NCI-H2107 (cell line): ENCODE measurements around the gene SPINK8.
"Not testable (repeated sequence)": the region's sequence is repeated elsewhere in the genome, so short reads cannot be mapped to it uniquely, and the experiment has no call there.

Source experiments
- DNase-seq: peaks from one replicate; lab custom pipeline; 2025; lab: John Stamatoyannopoulos, UW

Gene SPINK8

DNA sequence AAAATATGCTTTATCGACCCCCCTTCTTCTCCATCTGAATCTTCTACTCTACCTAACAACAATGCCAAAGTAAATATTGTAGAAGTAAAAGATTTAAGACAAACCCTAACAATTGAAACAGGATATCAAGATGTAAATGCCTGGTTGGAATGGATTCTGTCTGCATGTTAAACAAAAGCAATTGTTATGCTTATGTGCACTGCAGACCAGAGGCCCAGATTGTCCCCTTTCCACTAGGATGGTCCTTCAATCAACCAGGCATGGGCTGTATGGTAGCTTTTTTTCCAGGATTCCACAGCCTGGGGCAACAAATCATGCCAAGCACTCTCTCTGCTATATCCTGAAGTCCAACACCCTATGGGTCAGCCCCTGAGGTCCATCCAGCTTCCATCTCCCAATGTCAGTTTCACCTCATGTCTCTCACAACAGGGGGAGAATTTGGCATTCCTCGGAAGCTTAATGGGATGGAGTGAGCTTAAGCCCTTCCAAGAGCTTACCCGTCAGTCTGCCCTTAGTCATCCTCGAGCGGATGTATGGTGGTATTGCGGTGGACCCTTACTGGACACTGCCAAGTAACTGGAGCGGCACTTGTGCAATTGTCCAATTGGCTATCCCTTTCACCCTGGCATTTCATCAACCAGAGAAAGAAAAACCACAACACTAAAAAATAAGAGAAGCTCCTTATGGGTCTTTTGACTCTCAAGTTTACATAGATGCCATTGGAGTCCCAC lies 56.4 kb downstream of the SPINK8 start:
- DNase-seq: no peak

DNA sequence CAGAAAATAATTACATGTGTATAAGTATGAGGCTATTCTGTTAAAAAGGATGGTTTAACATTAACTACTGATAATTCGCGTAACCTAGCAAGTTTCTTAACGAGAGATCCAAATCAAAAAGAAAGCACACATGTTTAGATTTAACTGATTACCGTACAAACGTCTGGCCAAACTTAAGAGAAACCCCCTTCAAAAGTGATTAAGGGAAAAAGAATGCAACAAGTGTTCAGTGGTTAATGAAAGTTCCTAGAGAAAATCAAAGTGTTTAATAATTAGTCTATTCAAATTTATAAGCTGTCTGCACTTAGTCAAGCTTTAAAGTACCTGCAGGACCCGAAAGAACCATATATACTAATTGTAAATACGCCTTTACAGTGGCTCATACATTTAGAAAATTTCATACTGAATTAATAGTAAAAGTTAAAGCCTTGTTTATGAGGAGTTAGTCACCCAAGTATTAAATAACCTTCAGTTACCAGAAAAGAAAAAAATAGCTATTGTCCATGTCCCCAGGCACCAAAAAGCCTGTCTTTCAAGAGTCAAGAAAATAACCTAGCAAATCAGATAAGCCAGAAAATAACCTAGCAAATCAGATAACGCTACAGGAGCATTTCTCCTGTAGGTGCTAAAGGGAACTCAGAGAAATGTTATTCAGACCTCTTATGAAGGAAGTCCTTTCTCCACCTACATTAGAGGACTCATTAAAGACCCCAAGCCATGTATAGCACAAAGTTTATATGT lies 58.0 kb downstream of the SPINK8 start:
- DNase-seq: no peak

DNA sequence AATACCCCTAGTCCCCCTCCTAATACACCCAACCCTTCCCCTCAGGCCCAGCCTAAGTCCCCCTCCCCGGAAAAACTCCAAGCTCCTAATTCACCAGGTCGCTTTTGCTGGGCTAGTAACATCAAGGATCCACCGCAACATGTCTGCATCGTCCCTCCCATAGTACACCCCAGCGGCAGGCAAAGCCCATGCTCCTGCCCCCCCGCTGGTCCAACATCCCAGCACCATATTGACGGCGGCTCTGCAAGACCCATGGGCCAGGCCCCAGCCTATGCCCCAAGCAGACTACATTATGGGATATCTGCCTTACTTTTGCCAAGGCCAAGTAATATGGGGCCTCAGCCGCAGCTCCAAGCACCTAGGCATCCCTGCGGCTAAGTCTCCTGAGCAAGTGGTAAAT lies 59.0 kb downstream of the SPINK8 start:
- no peak for DNase-seq

DNA sequence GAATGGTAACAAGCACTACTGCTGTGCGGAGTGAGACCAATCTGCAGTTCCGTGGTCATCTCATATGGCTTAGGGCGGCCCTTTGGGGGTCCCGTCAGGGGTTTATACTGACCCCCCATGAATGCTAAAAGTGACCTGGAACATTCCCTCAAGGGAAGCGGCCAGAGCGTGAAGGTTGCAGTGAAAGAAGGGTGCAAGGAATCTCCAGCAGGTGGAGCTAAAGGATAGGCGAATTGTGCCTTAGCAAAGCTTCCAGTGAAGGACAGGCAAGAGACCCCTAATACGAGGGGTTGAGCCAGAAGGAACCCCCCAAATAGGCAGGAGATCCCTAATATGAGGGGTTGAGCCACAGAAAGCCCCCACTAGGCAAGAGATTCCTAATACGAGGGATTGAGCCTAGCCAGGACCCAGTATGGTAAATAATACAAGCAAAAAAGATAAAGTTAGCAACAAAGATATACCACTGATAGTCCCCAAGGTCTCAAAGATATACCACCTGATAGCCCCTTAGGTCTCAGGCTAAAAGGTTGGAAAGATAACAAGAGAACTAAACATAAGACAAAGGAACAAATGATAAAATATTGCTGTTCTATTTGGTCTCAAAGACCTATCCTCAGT lies 59.8 kb downstream of the SPINK8 start:
- DNase-seq: peak; percentile 8

DNA sequence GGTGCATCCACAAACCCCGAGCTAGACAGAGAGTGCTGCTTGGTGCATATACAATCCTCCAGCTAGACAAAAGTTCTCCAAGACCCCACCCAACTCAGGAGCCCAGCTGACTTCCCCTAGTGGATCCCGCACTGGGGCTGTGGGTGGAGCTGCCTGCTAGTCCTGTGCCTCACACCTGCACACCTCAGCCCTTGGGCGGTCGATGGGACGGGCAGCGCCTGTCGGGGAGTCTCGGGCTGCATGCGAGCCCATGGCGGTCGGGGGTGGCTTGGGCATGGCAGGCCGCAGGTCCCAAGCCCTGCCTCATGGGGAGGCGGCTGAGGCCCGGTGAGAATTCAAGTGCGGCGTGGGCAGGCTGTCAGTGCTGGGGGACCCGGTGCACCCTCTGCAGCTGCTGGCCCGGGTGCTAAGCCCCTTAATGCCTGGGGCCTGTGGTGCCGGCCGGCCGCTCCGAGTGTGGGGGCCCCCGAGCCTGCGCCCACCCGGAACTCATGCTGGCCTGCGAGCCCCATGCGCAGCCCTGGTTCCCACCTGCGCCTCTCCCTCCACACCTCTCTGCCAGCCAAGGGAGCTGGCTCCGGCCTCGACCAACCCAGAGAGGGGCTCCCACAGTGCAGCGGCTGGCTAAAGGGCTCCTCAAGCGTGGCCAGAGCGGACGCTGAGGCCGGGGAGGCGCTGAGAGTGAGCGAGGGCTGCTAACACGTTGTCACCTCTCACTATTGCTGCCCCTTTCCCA lies 61.5 kb downstream of the SPINK8 start:
- no peak for DNase-seq

DNA sequence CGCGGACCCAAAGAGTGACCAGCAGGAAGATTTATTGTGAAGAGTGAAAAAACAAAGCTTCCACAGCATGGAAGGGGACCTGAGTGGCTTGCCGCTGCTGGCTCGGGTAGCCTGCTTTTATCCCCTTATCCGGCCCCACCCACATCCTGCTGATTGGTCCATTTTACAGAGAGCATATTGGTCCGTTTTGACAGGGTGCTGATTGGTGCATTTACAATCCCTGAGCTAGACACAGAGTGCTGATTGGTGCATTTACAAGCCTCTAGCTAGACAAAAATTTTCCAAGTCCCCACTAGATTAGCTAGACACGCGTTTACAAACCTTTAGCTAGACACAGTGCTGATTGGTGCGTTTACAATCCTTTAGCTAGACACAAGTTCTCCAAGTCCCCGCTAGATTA lies 62.2 kb downstream of the SPINK8 start:
- DNase-seq: not testable (repeated sequence)

DNA sequence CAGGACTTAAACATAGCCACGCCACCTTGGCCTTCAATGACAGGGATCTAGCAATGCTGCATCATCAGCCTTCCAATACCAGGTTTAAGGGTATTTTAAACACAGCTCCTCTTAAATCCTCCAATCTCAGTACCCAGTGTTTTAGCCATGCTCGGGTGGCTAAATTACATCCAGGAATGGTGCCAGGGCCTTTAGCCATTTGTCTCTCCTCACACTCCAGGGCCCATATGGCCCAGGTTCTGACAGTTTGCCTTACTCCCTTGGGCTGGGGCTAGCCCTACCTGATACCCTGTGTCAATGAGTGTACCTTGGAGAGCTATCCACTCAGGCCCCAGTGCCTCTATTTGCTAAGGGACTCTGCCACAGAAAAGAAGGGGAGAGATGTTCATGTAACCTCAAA lies 63.2 kb downstream of the SPINK8 start:
- no peak for DNase-seq

DNA sequence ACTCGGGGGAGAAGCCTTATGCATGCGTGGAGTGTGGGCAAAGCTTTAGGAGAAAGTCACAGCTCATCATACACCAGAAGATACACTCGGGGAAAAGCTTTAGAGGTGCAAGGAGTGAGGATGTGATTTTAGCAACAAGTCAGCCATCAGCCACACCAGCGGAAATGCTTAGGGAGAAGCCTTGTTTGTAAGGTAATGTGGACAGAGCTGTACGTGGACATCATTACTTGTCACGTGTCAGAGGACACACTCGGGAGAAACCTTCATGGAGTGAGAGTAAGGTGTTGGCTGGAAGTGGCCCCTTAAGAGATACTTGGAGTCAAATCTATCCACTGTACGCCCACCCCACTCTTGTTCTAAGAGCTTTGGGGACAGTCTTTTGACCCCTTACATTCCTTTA lies 63.9 kb downstream of the SPINK8 start:
- no peak for DNase-seq

DNA sequence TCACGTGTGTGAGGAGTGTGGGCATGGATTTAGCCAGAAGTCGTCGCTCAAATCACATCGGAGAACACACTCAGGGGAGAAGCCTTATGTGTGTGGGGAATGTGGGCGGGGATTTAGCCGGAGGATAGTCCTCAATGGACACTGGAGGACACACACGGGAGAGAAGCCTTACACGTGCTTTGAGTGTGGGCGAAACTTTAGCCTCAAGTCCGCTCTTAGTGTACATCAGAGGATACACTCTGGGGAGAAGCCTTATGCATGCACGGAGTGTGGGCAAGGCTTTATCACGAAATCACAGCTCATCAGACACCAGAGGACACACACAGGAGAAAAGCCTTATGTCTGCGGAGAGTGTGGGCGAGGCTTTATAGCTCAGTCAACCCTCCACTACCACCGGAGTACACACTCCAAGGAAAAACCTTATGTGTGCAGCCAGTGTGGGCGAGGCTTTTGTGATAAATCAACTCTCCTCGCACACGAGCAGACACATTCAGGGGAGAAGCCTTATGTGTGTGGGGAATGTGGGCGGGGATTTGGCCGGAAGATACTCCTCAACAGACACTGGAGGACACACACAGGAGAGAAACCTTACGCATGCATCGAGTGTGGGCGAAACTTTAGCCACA lies 64.4 kb downstream of the SPINK8 start:
- no peak for DNase-seq

DNA sequence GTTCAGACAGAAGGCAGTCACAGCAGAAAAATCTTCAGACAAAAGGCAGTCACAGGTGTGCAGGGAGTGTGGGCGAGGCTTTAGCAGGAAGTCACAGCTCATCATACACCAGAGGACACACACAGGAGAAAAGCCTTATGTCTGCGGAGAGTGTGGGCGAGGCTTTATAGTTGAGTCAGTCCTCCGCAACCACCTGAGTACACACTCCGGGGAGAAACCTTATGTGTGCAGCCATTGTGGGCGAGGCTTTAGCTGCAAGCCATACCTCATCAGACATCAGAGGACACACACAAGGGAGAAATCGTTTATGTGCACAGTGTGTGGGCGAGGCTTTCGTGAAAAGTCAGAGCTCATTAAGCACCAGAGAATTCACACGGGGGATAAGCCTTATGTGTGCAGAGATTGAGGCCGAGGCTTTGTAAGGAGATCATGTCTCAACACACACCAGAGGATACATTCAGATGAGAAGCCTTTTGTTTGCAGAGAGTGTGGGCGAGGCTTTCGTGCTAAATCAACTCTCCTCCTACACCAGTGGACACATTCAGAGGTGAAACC lies 65.0 kb downstream of the SPINK8 start:
- DNase-seq: peak; percentile 3

DNA sequence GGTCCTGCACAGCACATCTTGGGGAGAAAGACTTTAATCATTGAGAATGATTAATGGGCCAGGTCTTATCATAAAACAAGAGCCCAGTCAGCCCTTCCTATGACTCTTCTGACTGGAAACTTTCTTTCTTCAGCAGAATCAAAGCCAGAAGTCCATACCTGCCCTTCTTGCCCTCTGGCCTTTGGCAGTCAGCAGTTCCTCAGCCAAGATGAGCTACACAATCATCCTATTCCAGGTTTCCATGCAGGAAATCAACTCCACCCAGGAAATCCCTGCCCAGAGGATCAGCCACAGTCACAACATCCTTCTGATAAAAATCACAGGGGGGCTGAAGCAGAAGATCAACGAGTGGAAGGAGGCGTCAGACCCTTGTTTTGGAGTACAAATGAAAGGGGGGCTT lies 65.7 kb downstream of the SPINK8 start:
- no peak for DNase-seq

DNA sequence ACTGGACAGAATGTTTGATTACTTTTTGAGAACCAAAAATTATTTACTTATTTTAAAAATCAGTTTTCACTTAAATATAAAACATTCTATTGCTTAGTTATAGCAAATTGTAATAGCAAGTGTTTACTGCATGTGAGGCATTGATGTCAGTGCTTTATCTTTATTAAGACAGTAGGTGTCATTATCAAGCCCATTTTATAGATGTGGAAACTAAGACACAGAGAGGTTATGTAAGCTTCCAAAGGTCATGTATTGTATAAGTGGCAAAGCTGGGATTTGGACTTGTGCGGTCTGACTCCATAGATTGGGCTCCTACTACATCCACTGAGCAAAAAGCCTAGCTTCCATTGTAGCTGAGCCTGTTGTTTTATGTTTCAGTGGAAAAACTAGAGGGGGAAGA lies 74.9 kb downstream of the SPINK8 start:
- no peak for DNase-seq
